Endothelial cell of umbilical vein (primary cell): Measurements from ENCODE around the gene PLEKHJ1. TPM values are rescaled to one million over a fixed set of nuclear protein-coding genes. Genes with fewer than 3 reads are reported as not detected.

Experiments used
- BruUV-seq: library from RNA; stranded (reverse); fragments of 400-500 nt; replicated peaks from 2 replicates; lab custom pipeline; 2021; lab: Mats Ljungman, UMichigan
- CTCF ChIA-PET: fragments of 300-600, 350-600 bp; sonication (Branson Sonifier 250); formaldehyde crosslinking; loops from one replicate; lab custom pipeline; 2021; ENCODE audit warnings: antibody characterized with exemption, inconsistent platforms; lab: Charles Lee
- POLR2A ChIA-PET: fragments of 300-600, 350-600 bp; sonication (Branson Sonifier 250); formaldehyde crosslinking; loops from one replicate; lab custom pipeline; 2021; ENCODE audit warnings: antibody characterized with exemption, inconsistent platforms; lab: Charles Lee
- DNase-seq: peaks from one replicate; pipeline ENCODE4 v3.0.0-alpha.2; 2011; ENCODE audit warnings: low read depth, low spot score
- FAIRE-seq: peaks from 2 replicates; lab custom pipeline; 2011; peaks lifted over from hg19 to GRCh38; lab: Jason Lieb, UNC
- H2AFZ ChIP-seq: 2 replicates; pipeline ENCODE4 v1.6.0; 2012; ENCODE audit warnings: low read depth, low read length, control low read depth, inconsistent platforms
- H3K27ac ChIP-seq: 2 replicates; pipeline ENCODE4 v1.5.1; 2011; ENCODE audit warnings: low read depth, mild to moderate bottlenecking, control low read depth, low read length, moderate library complexity; ENCODE audit not compliant: insufficient read depth
- H3K27me3 ChIP-seq, 2 experiments: 2 replicates each; pipeline versions ENCODE4 v1.6.0 to v1.6.1; 2011; ENCODE audit warnings: low read length in 2 of 2, mixed read lengths in 1 of 2; ENCODE audit not compliant: control insufficient read depth in 2 of 2, insufficient read depth in 2 of 2
- H3K36me3 ChIP-seq, 2 experiments: 2 replicates in 1 of 2; 3 replicates in 1 of 2; pipeline ENCODE4 v1.5.1; 2011; ENCODE audit warnings: low read length in 2 of 2, mild to moderate bottlenecking in 1 of 2, moderate library complexity in 1 of 2; ENCODE audit not compliant: control insufficient read depth in 2 of 2, insufficient read depth in 2 of 2; ENCODE audit errors: extremely low read depth in 1 of 2
- H3K4me1 ChIP-seq: 3 replicates; pipeline ENCODE4 v1.5.1; 2011; ENCODE audit warnings: mild to moderate bottlenecking, low read length; ENCODE audit not compliant: control insufficient read depth, insufficient read depth; ENCODE audit errors: extremely low read depth
- H3K4me2 ChIP-seq: 2 replicates; pipeline ENCODE4 v1.6.1; 2011; ENCODE audit warnings: low read length, control low read depth, mixed read lengths; ENCODE audit not compliant: insufficient read depth
- H3K4me3 ChIP-seq, 3 experiments: fragments of 200-600 bp in 1 of 3; sonication (generic), shearing (Covaris generic) in 1 of 3; replicated peaks in 1 of 3; 2 replicates each; pipeline ENCODE4 v1.5.1; 2011 to 2016; ENCODE audit warnings: control low read depth in 3 of 3, low read length in 3 of 3, mild to moderate bottlenecking in 2 of 3, inconsistent platforms in 1 of 3, low read depth in 1 of 3, moderate library complexity in 1 of 3; ENCODE audit not compliant: insufficient read depth in 1 of 3
- H3K79me2 ChIP-seq: 2 replicates; pipeline ENCODE4 v1.6.0; 2012; ENCODE audit warnings: low read length, inconsistent platforms; ENCODE audit not compliant: control insufficient read depth, insufficient read depth
- H3K9ac ChIP-seq: replicated peaks from 2 replicates; pipeline ENCODE3; 2011; ENCODE audit warnings: low read length, control low read depth; ENCODE audit not compliant: insufficient read depth; ENCODE audit errors: extremely low read depth
- H3K9me1 ChIP-seq: replicated peaks from 3 replicates; pipeline ENCODE4 v1.6.0; 2011; ENCODE audit warnings: mild to moderate bottlenecking, low read length; ENCODE audit not compliant: control insufficient read depth, insufficient read depth; ENCODE audit errors: extremely low read depth
- H3K9me3 ChIP-seq: replicated peaks from 2 replicates; pipeline ENCODE4 v1.5.1; 2012; ENCODE audit warnings: low read length, inconsistent platforms; ENCODE audit not compliant: control insufficient read depth, insufficient read depth
- H4K20me1 ChIP-seq: replicated peaks from 2 replicates; pipeline ENCODE3; 2011; ENCODE audit warnings: mild to moderate bottlenecking, low read length; ENCODE audit not compliant: control insufficient read depth, insufficient read depth; ENCODE audit errors: extremely low read depth
- EZH2 ChIP-seq: IDR thresholded peaks from 2 replicates; pipeline ENCODE4 v1.6.1; 2012; ENCODE audit warnings: borderline replicate concordance, low read depth, mild to moderate bottlenecking, moderate library complexity, low read length, inconsistent platforms; ENCODE audit not compliant: severe bottlenecking
- FOS ChIP-seq: IDR thresholded peaks from 2 replicates; pipeline ENCODE4 v1.6.1; 2011; ENCODE audit warnings: mild to moderate bottlenecking, low read length, moderate library complexity, borderline replicate concordance; ENCODE audit not compliant: insufficient read depth
- GATA2 ChIP-seq: IDR thresholded peaks from 2 replicates; pipeline ENCODE4 v1.7.0; 2011; ENCODE audit warnings: low read depth, mild to moderate bottlenecking, moderate library complexity, mixed read lengths, low read length; ENCODE audit not compliant: insufficient read length, insufficient read depth
- JUN ChIP-seq: IDR thresholded peaks from 2 replicates; pipeline ENCODE4 v1.6.1; 2011; ENCODE audit warnings: borderline replicate concordance, low read depth; ENCODE audit not compliant: insufficient read length, insufficient read depth
- MYC ChIP-seq: IDR thresholded peaks from one replicate; pipeline ENCODE4 v1.6.1; 2011; ENCODE audit warnings: mild to moderate bottlenecking, low read depth, low read length
- POLR2A ChIP-seq: IDR thresholded peaks from 2 replicates; pipeline ENCODE4 v1.6.1; 2012; ENCODE audit warnings: low read depth, mild to moderate bottlenecking, control low read depth, low read length
- POLR2AphosphoS5 ChIP-seq: IDR thresholded peaks from 2 replicates; pipeline ENCODE4 v1.6.1; 2012; ENCODE audit warnings: low read depth, mild to moderate bottlenecking, control low read depth, low read length, moderate library complexity; ENCODE audit not compliant: insufficient read depth
- dilution Hi-C: fragments of 300-500 bp; cut with MboI; formaldehyde crosslinking; loops from one replicate; pipeline ENCODE4 v1.15.0; 2019; ENCODE audit warnings: low sequenced_read_pairs; ENCODE audit not compliant: extremely low pct_ligation_motif_present
- intact Hi-C: fragments of 100-400 bp; cut with micrococcal nuclease; formaldehyde crosslinking; loops from one replicate; pipeline ENCODE4 v1.10.0; 2022
- polyA plus RNA-seq, 4 experiments: library from polyadenylated mRNA; depleted of rRNA in 3 of 4; stranded (reverse) in 3 of 4; unstranded in 1 of 4; fragments of >200 nt; gene quantifications; 2 replicates each; pipeline versions ENCODE4 v1.2.1 to v1.2.3, GENCODE V29; 2011 to 2012; ENCODE audit warnings: missing spikeins in 1 of 4
- total RNA-seq: library from RNA; stranded (reverse); gene quantifications from 2 replicates; pipeline ENCODE4 v1.2.3, GENCODE V29; 2021
- TF ChIP-seq, protein P1 (sequence below): IDR thresholded peaks from 2 replicates; pipeline ENCODE4 v1.6.1; 2011; ENCODE audit not compliant: insufficient read depth, insufficient read length
- TF ChIP-seq, protein P2 (sequence below), 2 donors: IDR thresholded peaks; 1 replicate in 1 of 2; 2 replicates in 1 of 2; pipeline ENCODE4 v1.5.1; 2011; ENCODE audit warnings: low read length in 2 of 2, mild to moderate bottlenecking in 2 of 2, moderate library complexity in 2 of 2, control low read depth in 1 of 2, inconsistent platforms in 1 of 2, low read depth in 1 of 2; ENCODE audit not compliant: insufficient read depth in 1 of 2; ENCODE audit errors: extremely low read depth in 1 of 2

Gene PLEKHJ1
- total and polyA plus RNA-seq, 2 donors (not counting 3 experiments of a cell fraction or from before 2014, with no cell fraction given) = 82.4 to 115 TPM

DNA sequence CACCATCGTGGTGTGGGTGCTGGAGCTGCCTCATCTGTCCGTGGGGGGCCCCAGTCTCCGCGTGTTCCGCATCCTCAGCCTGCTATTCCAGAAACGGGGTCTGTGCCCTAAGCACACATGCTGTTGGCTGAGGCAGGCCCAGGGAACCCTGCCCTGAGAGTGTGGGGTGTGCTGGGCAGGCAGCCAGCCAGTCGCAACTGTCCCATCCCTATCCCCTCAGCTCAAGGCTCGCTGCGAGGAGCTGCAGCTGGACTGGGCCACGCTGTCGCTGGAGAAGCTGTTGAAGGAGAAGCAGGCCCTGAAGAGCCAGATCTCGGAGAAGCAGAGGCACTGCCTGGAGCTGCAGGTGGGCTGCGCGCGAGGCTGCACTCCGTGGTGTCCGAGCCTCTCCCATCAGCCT, 21.9 kb downstream of the PLEKHJ1 start:
- Histone ChIP-seq H3K9me1 (no peaks in the 10 kb centered on the region), H3K27ac (no peak overlapping the region), H2AFZ (no peak overlapping the region), H3K9me3 (no peaks in the 10 kb centered on the region), H3K36me3 (peaks cover 12 to 50% of the 10 kb centered on the region in 2 experiments), H3K9ac (no peak overlapping the region), H3K4me1 (no peaks in the 10 kb centered on the region), H3K4me2 (no peak overlapping the region), H3K79me2 (no peaks in the 10 kb centered on the region), H3K27me3 (no peaks in the 10 kb centered on the region), H3K4me3 (no peak overlapping the region), H4K20me1 (no peaks in the 10 kb centered on the region)
- ChIA-PET POLR2A (no interaction called here), CTCF (interaction anchor here (1.4 to 2.0 kb wide), 2 partner anchors 58 kb away, joined by 6 to 8 read pairs; no protein-coding TSS in a partner anchor)
- TF ChIP-seq MYC = no peak
- TF ChIP-seq, protein P1, sequence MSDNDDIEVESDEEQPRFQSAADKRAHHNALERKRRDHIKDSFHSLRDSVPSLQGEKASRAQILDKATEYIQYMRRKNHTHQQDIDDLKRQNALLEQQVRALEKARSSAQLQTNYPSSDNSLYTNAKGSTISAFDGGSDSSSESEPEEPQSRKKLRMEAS = no peak
- TF ChIP-seq POLR2A = no peak
- TF ChIP-seq, protein P2, sequence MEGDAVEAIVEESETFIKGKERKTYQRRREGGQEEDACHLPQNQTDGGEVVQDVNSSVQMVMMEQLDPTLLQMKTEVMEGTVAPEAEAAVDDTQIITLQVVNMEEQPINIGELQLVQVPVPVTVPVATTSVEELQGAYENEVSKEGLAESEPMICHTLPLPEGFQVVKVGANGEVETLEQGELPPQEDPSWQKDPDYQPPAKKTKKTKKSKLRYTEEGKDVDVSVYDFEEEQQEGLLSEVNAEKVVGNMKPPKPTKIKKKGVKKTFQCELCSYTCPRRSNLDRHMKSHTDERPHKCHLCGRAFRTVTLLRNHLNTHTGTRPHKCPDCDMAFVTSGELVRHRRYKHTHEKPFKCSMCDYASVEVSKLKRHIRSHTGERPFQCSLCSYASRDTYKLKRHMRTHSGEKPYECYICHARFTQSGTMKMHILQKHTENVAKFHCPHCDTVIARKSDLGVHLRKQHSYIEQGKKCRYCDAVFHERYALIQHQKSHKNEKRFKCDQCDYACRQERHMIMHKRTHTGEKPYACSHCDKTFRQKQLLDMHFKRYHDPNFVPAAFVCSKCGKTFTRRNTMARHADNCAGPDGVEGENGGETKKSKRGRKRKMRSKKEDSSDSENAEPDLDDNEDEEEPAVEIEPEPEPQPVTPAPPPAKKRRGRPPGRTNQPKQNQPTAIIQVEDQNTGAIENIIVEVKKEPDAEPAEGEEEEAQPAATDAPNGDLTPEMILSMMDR (IDR thresholded peaks at IDR 0.05; ENCODE audit: extremely low read depth in 1 of 2, insufficient read depth in 1 of 2, low read depth in 1 of 2, low read length in 2 of 2) = no peak
- no peak for TF ChIP-seq GATA2
- no peak for TF ChIP-seq EZH2
- TF ChIP-seq FOS = no peak
- TF ChIP-seq POLR2AphosphoS5 = no peak
- TF ChIP-seq JUN = no peak
- no TSS peak for BruUV-seq
- dilution Hi-C loops = no loop called here
- DNase-seq = no peak
- FAIRE-seq = no peak
- intact Hi-C loops = no loop called here
